H9 (cell line): ENCODE data around the gene ERFL. TPM values are rescaled to one million over a fixed set of nuclear protein-coding genes. Genes with fewer than 3 reads are reported as not detected.

Experiments
- DNase-seq: peaks from one replicate; pipeline ENCODE4 v3.0.0-alpha.2; 2017
- H2AFZ ChIP-seq: one replicate; pipeline ENCODE4 v1.6.1; 2013; ENCODE audit warnings: mild to moderate bottlenecking, low read length, control low read depth, moderate library complexity
- H2AK5ac ChIP-seq: 2 replicates; pipeline ENCODE4 v1.6.1; 2013; ENCODE audit warnings: low read length, control low read depth, mixed read lengths; ENCODE audit not compliant: insufficient read length
- H2BK120ac ChIP-seq: one replicate; pipeline ENCODE4 v1.6.1; 2013; ENCODE audit warnings: low read depth, mild to moderate bottlenecking, low read length, control low read depth, inconsistent platforms; ENCODE audit not compliant: poor library complexity, severe bottlenecking
- H2BK12ac ChIP-seq: 2 replicates; pipeline ENCODE4 v1.6.1; 2013; ENCODE audit warnings: low read length, control low read depth, mixed read lengths, low read depth; ENCODE audit not compliant: insufficient read length
- H2BK15ac ChIP-seq: 2 replicates; pipeline ENCODE4 v1.6.1; 2013; ENCODE audit warnings: low read depth, low read length, control low read depth
- H2BK20ac ChIP-seq: one replicate; pipeline ENCODE4 v1.6.1; 2013; ENCODE audit warnings: low read depth, mild to moderate bottlenecking, low read length, control low read depth, inconsistent platforms; ENCODE audit not compliant: poor library complexity, severe bottlenecking
- H2BK5ac ChIP-seq: 2 replicates; pipeline ENCODE4 v1.6.1; 2013; ENCODE audit warnings: low read length, control low read depth, mixed read lengths; ENCODE audit not compliant: insufficient read length
- H3K14ac ChIP-seq: 2 replicates; pipeline ENCODE4 v1.6.1; 2013; ENCODE audit warnings: low read length, control low read depth; ENCODE audit not compliant: insufficient read depth
- H3K18ac ChIP-seq: 2 replicates; pipeline ENCODE4 v1.6.1; 2013; ENCODE audit warnings: low read depth, mild to moderate bottlenecking, mixed read lengths, low read length, control low read depth; ENCODE audit not compliant: insufficient read length
- H3K23ac ChIP-seq: 2 replicates; pipeline ENCODE4 v1.6.1; 2013; ENCODE audit warnings: low read length, control low read depth, mixed read lengths, low read depth; ENCODE audit not compliant: insufficient read length
- H3K23me2 ChIP-seq: 2 replicates; pipeline ENCODE4 v1.6.1; 2013; ENCODE audit warnings: low read depth, mild to moderate bottlenecking, mixed read lengths, low read length, control low read depth; ENCODE audit not compliant: insufficient read length, poor library complexity, severe bottlenecking
- H3K27ac ChIP-seq: 2 replicates; pipeline ENCODE4 v1.5.1; 2013; ENCODE audit warnings: low read length, control low read depth, mixed read lengths, low read depth; ENCODE audit not compliant: insufficient read length
- H3K27me3 ChIP-seq: 2 replicates; pipeline ENCODE4 v1.6.1; 2013; ENCODE audit warnings: low read length, control low read depth, inconsistent platforms; ENCODE audit not compliant: insufficient read depth
- H3K4ac ChIP-seq: 2 replicates; pipeline ENCODE4 v1.6.1; 2013; ENCODE audit warnings: low read depth, mild to moderate bottlenecking, control low read depth, inconsistent platforms, low read length, moderate library complexity
- H3K4me1 ChIP-seq: 2 replicates; pipeline ENCODE4 v1.6.1; 2013; ENCODE audit warnings: low read length, control low read depth, inconsistent platforms; ENCODE audit not compliant: insufficient read depth
- H3K4me2 ChIP-seq: 2 replicates; pipeline ENCODE4 v1.6.1; 2013; ENCODE audit warnings: low read length, control low read depth, mixed read lengths; ENCODE audit not compliant: insufficient read length, insufficient read depth
- H3K56ac ChIP-seq: 2 replicates; pipeline ENCODE4 v1.6.1; 2013; ENCODE audit warnings: low read depth, mild to moderate bottlenecking, mixed read lengths, low read length, control low read depth; ENCODE audit not compliant: insufficient read length
- H3K79me1 ChIP-seq: 2 replicates; pipeline ENCODE4 v1.6.1; 2013; ENCODE audit warnings: low read depth, mild to moderate bottlenecking, moderate library complexity, low read length, control low read depth, inconsistent platforms; ENCODE audit not compliant: insufficient read depth, poor library complexity, severe bottlenecking
- H3K79me2 ChIP-seq: 2 replicates; pipeline ENCODE4 v1.6.1; 2013; ENCODE audit warnings: low read length, control low read depth, inconsistent platforms; ENCODE audit not compliant: insufficient read depth
- H3K9ac ChIP-seq: 2 replicates; pipeline ENCODE4 v1.6.1; 2013; ENCODE audit warnings: low read length, control low read depth, mixed read lengths; ENCODE audit not compliant: insufficient read length; ENCODE audit errors: extremely low read depth
- H3K9me3 ChIP-seq: one replicate; pipeline ENCODE4 v1.6.1; 2013; ENCODE audit warnings: low read depth, low read length, inconsistent platforms; ENCODE audit not compliant: control insufficient read depth
- H3T11ph ChIP-seq: one replicate; pipeline ENCODE4 v1.6.1; 2013; ENCODE audit warnings: mild to moderate bottlenecking, low read length, control low read depth, inconsistent platforms
- H4K20me1 ChIP-seq: one replicate; pipeline ENCODE4 v1.6.1; 2013; ENCODE audit not compliant: control insufficient read depth, insufficient read length, insufficient read depth
- H4K5ac ChIP-seq: 2 replicates; pipeline ENCODE4 v1.6.1; 2013; ENCODE audit warnings: low read depth, mild to moderate bottlenecking, mixed read lengths, low read length, control low read depth; ENCODE audit not compliant: insufficient read length
- H4K8ac ChIP-seq: replicated peaks from 2 replicates; pipeline ENCODE4 v1.6.1; 2013; ENCODE audit warnings: low read length, control low read depth, mixed read lengths, low read depth; ENCODE audit not compliant: insufficient read length
- H4K91ac ChIP-seq: 2 replicates; pipeline ENCODE4 v1.6.1; 2013; ENCODE audit warnings: low read depth, mild to moderate bottlenecking, moderate library complexity, mixed read lengths, low read length, control low read depth; ENCODE audit not compliant: insufficient read length
- H3K27ac Mint-ChIP-seq, 3 experiments: 2 replicates in 2 of 3; 3 replicates in 1 of 3; pipeline ENCODE4 v1.8.0; 2020 to 2021; ENCODE audit warnings: mixed read lengths in 3 of 3, mild to moderate bottlenecking in 1 of 3, moderate library complexity in 1 of 3
- H3K27me3 Mint-ChIP-seq: 2 replicates; pipeline ENCODE4 v1.8.0; 2021; ENCODE audit warnings: low read depth, mild to moderate bottlenecking, moderate library complexity, mixed read lengths
- H3K36me3 Mint-ChIP-seq, 3 experiments: 2 replicates in 2 of 3; 3 replicates in 1 of 3; pipeline ENCODE4 v1.8.0; 2020 to 2021; ENCODE audit warnings: low read depth in 3 of 3, mixed read lengths in 3 of 3; ENCODE audit not compliant: insufficient read depth in 1 of 3
- H3K4me1 Mint-ChIP-seq, 2 experiments: 2 replicates each; pipeline ENCODE4 v1.8.0; 2020; ENCODE audit warnings: mixed read lengths in 2 of 2
- H3K4me3 Mint-ChIP-seq, 2 experiments: 2 replicates in 1 of 2; 3 replicates in 1 of 2; pipeline ENCODE4 v1.8.0; 2020 to 2021; ENCODE audit warnings: mild to moderate bottlenecking in 2 of 2, mixed read lengths in 2 of 2, moderate library complexity in 1 of 2
- H3K9me3 Mint-ChIP-seq, 2 experiments: 2 replicates in 1 of 2; 3 replicates in 1 of 2; pipeline ENCODE4 v1.8.0; 2020; ENCODE audit warnings: mild to moderate bottlenecking in 2 of 2, mixed read lengths in 2 of 2, moderate library complexity in 1 of 2
- CTCF ChIP-seq: fragments of 200-600 bp; sonication (generic); conservative IDR thresholded peaks from 3 replicates; pipeline ENCODE4 v1.8.0; 2021; ENCODE audit warnings: antibody characterized with exemption, mild to moderate bottlenecking
- WGBS: extraction: QIAGEN DNeasy Blood & Tissue Kit; methylation state at CpG from one replicate; pipeline ENCODE4 v1.1.7; 2013; ENCODE audit warnings: missing lambda C conversion rate, low lambda C conversion rate, mixed read lengths; ENCODE audit not compliant: insufficient read length; ENCODE audit errors: extremely low coverage; 5-methylcytosine and 5-hydroxymethylcytosine counted together
- total RNA-seq: library from RNA; stranded (reverse); gene quantifications from 2 replicates; pipeline ENCODE4 v1.2.1, GENCODE V29; 2021

ERFL gene
- total RNA-seq, 1 experiment from 2014 or later, result 0.22 TPM

- Histone ChIP-seq H3K9me3 (no peaks in the 10 kb centered on the region), H3K14ac (no peak overlapping the region; the same call in 1 of the 2 replicates), H3K27me3 (no peaks in the 10 kb centered on the region; the same call in 1 of the 2 replicates), H4K5ac (no peak overlapping the region), H3K18ac (no peak overlapping the region), H2AK5ac (no peak overlapping the region), H3K4ac (no peak overlapping the region), H2BK12ac (no peak overlapping the region), H2BK15ac (no peak overlapping the region), H3K79me2 (no peaks in the 10 kb centered on the region), H3K23ac (no peak overlapping the region), H3K23me2 (peaks cover 20% of the 10 kb centered on the region), H3K56ac (no peak overlapping the region), H2AFZ (no peak overlapping the region), H2BK20ac (no peak overlapping the region), H3K4me1 (peaks cover 8% of the 10 kb centered on the region), H3K4me2 (peak overlapping the region; percentile 98), H3K79me1 (no peaks in the 10 kb centered on the region), H2BK120ac (no peak overlapping the region), H3K27ac (no peak overlapping the region), H4K91ac (no peak overlapping the region), H3K9ac (peak overlapping the region; percentile 43), H2BK5ac (no peak overlapping the region), H4K8ac (no peak overlapping the region), H4K20me1 (no peaks in the 10 kb centered on the region), H3T11ph (no peak overlapping the region)
- peak overlapping the region; percentile 84 to 94 for H3K4me3 Mint-ChIP-seq
- peaks cover 26 to 47% of the 10 kb centered on the region in 2 experiments for H3K4me1 Mint-ChIP-seq
- no peaks in the 10 kb centered on the region; a peak in 1 of 5 replicates for H3K9me3 Mint-ChIP-seq
- no CpG with 5 or more reads among the region's 23 CpGs for WGBS
- peaks cover 37% of the 10 kb centered on the region for H3K27me3 Mint-ChIP-seq
- H3K36me3 Mint-ChIP-seq, result no peaks in the 10 kb centered on the region; a peak in 2 of 7 replicates
- no peak for TF ChIP-seq CTCF
- DNase-seq, result no peak
- H3K27ac Mint-ChIP-seq, result peak overlapping the region in 1 of 3 experiments; percentile 29; a peak in 2 of 7 replicates
These were observed 44.8 kb downstream of the ERFL start for GRCh38 chr19:41883463-41883820.
